Activated B cell treated with CpG ODN at 0.5 μM for 24 hours (primary cell): Measurements from ENCODE around the gene AGAP2. TPM values are rescaled to one million over a fixed set of nuclear protein-coding genes. Genes with fewer than 3 reads are reported as not detected.
"Not testable (repeated sequence)": the region's sequence is repeated elsewhere in the genome, so short reads cannot be mapped to it uniquely, and the experiment has no call there.

Experiments
- ATAC-seq: fragments of 200-7000 bp; cut with Tn5 transposase; one replicate; pipeline ENCODE4 v1.10.0; 2021; ENCODE audit warnings: low read depth, mild to moderate bottlenecking, moderate library complexity
- CTCF ChIA-PET: fragments of 350-600 bp; sonication (Branson Sonifier 250); formaldehyde crosslinking; loops from one replicate; lab custom pipeline; 2021; ENCODE audit warnings: antibody characterized with exemption; lab: Charles Lee
- POLR2A ChIA-PET: fragments of 350-600 bp; sonication (Branson Sonifier 250); formaldehyde crosslinking; loops from one replicate; lab custom pipeline; 2021; ENCODE audit warnings: antibody characterized with exemption; lab: Charles Lee
- DNase-seq: peaks from one replicate; pipeline ENCODE4 v3.0.0; 2022
- H3K27ac Mint-ChIP-seq: one replicate; pipeline ENCODE4 v1.8.0; 2020; ENCODE audit warnings: mixed read lengths
- H3K27me3 Mint-ChIP-seq: one replicate; pipeline ENCODE4 v1.8.0; 2021; ENCODE audit warnings: mixed read lengths
- H3K36me3 Mint-ChIP-seq: one replicate; pipeline ENCODE4 v1.8.0; 2021; ENCODE audit warnings: low read depth, mixed read lengths
- H3K4me1 Mint-ChIP-seq: one replicate; pipeline ENCODE4 v1.8.0; 2021; ENCODE audit warnings: mixed read lengths
- H3K4me3 Mint-ChIP-seq: one replicate; pipeline ENCODE4 v1.8.0; 2020; ENCODE audit warnings: mild to moderate bottlenecking, mixed read lengths
- H3K9me3 Mint-ChIP-seq: one replicate; pipeline ENCODE4 v1.8.0; 2020; ENCODE audit warnings: mixed read lengths
- CTCF ChIP-seq: fragments of 200-600 bp; IDR thresholded peaks from one replicate; pipeline ENCODE4 v1.8.0; 2022; ENCODE audit warnings: antibody characterized with exemption, mild to moderate bottlenecking
- intact Hi-C: fragments of 100-400 bp; cut with micrococcal nuclease; formaldehyde crosslinking; loops from one replicate; pipeline ENCODE4 v1.15.1; 2024
- total RNA-seq: library from RNA; stranded (reverse); gene quantifications from 2 replicates; pipeline ENCODE4 v1.2.3, GENCODE V29; 2022

AGAP2 gene
- total RNA-seq, 1 donor from 2014 or later, result 18.5 TPM

- Mint-ChIP-seq H3K36me3 (peaks cover 29% of the 10 kb centered on the region), H3K4me1 (peaks cover 2% of the 10 kb centered on the region), H3K27me3 (peaks cover 14% of the 10 kb centered on the region), H3K27ac (no peak overlapping the region), H3K9me3 (no peaks in the 10 kb centered on the region), H3K4me3 (no peak overlapping the region)
- ATAC-seq (no peak), DNase-seq (no peak)
- ChIA-PET POLR2A (interaction anchor here (0.6 to 1.6 kb wide), 4 partner anchors 52 to 216 kb away, joined by 3 to 6 read pairs (median 4); partner anchors contain the start of gene TSPAN31), CTCF (interaction anchor here (1.4 kb wide), 1 partner anchor 63 kb away, joined by 3 read pairs; no protein-coding TSS in a partner anchor)
- no peak for TF ChIP-seq CTCF
- intact Hi-C loops, result loop anchor here (1.0 to 5.0 kb wide), 4 partner anchors 61 to 206 kb away; partner anchors contain the start of genes B4GALNT1, DDIT3 and MARS1
These were observed 45.3 kb downstream of the AGAP2 start for GRCh38 chr12:57693317-57693658.

- intact Hi-C loops, result loop anchor here (5.0 kb wide), 2 partner anchors 60 to 205 kb away; partner anchors contain the start of genes B4GALNT1 and MARS1
- H3K4me1 Mint-ChIP-seq, result peaks cover 2% of the 10 kb centered on the region
- no peak for TF ChIP-seq CTCF
- ATAC-seq (no peak), DNase-seq (no peak)
- H3K27me3 Mint-ChIP-seq, result peaks cover 16% of the 10 kb centered on the region
- ChIA-PET POLR2A (interaction anchor here (0.6 kb wide), 1 partner anchor 189 kb away, joined by 6 read pairs; no protein-coding TSS in a partner anchor), CTCF (interaction anchor here (0.9 kb wide), 1 partner anchor 49 kb away, joined by 3 read pairs; no protein-coding TSS in a partner anchor)
- no peak overlapping the region for H3K4me3 Mint-ChIP-seq
- H3K36me3 Mint-ChIP-seq, result peaks cover 21% of the 10 kb centered on the region
- no peak overlapping the region for H3K27ac Mint-ChIP-seq
- no peaks in the 10 kb centered on the region for H3K9me3 Mint-ChIP-seq
These were observed 46.0 kb downstream of the AGAP2 start for GRCh38 chr12:57692500-57692899.

- H3K27ac Mint-ChIP-seq, result no peak overlapping the region
- TF ChIP-seq CTCF, result no peak
- no peaks in the 10 kb centered on the region for H3K36me3 Mint-ChIP-seq
- no peaks in the 10 kb centered on the region for H3K4me1 Mint-ChIP-seq
- ChIA-PET CTCF (no interaction called here), POLR2A (no interaction called here)
- intact Hi-C loops, result no loop called here
- DNase-seq, result no peak
- no peak for ATAC-seq
- no peaks in the 10 kb centered on the region for H3K9me3 Mint-ChIP-seq
- H3K4me3 Mint-ChIP-seq, result no peak overlapping the region
- peaks cover 42% of the 10 kb centered on the region for H3K27me3 Mint-ChIP-seq
These were observed 49.6 kb downstream of the AGAP2 start for GRCh38 chr12:57688931-57689330.

- no peaks in the 10 kb centered on the region for H3K9me3 Mint-ChIP-seq
- intact Hi-C loops, result no loop called here
- DNase-seq (no peak), ATAC-seq (no peak)
- no peak overlapping the region for H3K4me3 Mint-ChIP-seq
- no peaks in the 10 kb centered on the region for H3K4me1 Mint-ChIP-seq
- no peaks in the 10 kb centered on the region for H3K36me3 Mint-ChIP-seq
- ChIA-PET POLR2A (no interaction called here), CTCF (no interaction called here)
- H3K27ac Mint-ChIP-seq, result no peak overlapping the region
- TF ChIP-seq CTCF, result no peak
- H3K27me3 Mint-ChIP-seq, result peaks cover 47% of the 10 kb centered on the region
These were observed 50.7 kb downstream of the AGAP2 start for GRCh38 chr12:57687862-57688261.

- POLR2A ChIA-PET, result no interaction called here
- Mint-ChIP-seq H3K9me3 (peaks cover 2% of the 10 kb centered on the region), H3K27ac (no peak overlapping the region), H3K4me3 (no peak overlapping the region), H3K36me3 (no peaks in the 10 kb centered on the region), H3K27me3 (peaks cover 18% of the 10 kb centered on the region), H3K4me1 (no peaks in the 10 kb centered on the region)
- intact Hi-C loops, result no loop called here
- ATAC-seq, result no peak
- CTCF ChIA-PET, result no interaction called here
- no peak for TF ChIP-seq CTCF
- DNase-seq, result no peak
These were observed 58.8 kb downstream of the AGAP2 start for GRCh38 chr12:57679697-57680096.

GRCh38 chr12:57677947-57678346, 60.6 kb downstream of the AGAP2 start:
- CTCF ChIA-PET, H3K27me3 Mint-ChIP-seq: not testable (repeated sequence)

More at GRCh38 chr12:57677947-57678346, 60.6 kb downstream of the AGAP2 start:
- POLR2A ChIA-PET, H3K4me3 Mint-ChIP-seq, H3K4me1 Mint-ChIP-seq, ATAC-seq, DNase-seq, H3K9me3 Mint-ChIP-seq, H3K27ac Mint-ChIP-seq, intact Hi-C loops, H3K36me3 Mint-ChIP-seq: not testable (repeated sequence)
